Ovary (tissue), 3 donors: ENCODE data around the gene DIDO1.

Experiments used
- EP300 ChIP-seq: sonication (generic); formaldehyde crosslinking; IDR thresholded peaks from one replicate; pipeline ENCODE4 v1.6.1; 2017; ENCODE audit warnings: antibody characterized with exemption
- POLR2A ChIP-seq: fragments of 450-650 bp; IDR thresholded peaks from one replicate; pipeline ENCODE4 v1.6.1; 2017; ENCODE audit warnings: antibody characterized with exemption, mild to moderate bottlenecking, moderate library complexity
- TF ChIP-seq, protein P1 (sequence below), 3 donors: fragments of 450-650 bp in 2 of 3; fragments of 200-600 bp in 1 of 3; IDR thresholded peaks; one replicate each; pipeline versions ENCODE4 v1.5.1 to v1.8.0; 2016 to 2022; ENCODE audit warnings: antibody characterized with exemption in 3 of 3, mild to moderate bottlenecking in 1 of 3
- donor health status: DM: no; HTN: no; CAD: no.

DNA sequence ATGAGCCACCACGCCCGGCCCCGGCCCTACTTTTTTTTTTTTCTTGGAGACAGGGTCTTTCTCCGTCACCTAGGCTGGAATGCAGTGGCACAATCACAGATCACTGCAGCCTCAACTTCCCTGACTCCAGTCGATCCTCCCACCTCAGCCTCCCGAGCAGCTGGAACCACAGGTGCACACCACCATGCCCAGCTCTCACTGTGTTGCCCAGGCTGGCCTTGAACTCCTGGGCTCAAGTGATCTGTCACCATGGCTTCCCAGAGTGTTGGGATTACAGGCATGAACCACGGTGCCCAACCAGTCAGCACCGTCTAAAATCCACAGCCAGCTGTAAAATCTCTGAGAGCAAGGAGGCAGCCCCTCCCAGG, 43.6 kb upstream of the DIDO1 start:
- TF ChIP-seq, protein P1, sequence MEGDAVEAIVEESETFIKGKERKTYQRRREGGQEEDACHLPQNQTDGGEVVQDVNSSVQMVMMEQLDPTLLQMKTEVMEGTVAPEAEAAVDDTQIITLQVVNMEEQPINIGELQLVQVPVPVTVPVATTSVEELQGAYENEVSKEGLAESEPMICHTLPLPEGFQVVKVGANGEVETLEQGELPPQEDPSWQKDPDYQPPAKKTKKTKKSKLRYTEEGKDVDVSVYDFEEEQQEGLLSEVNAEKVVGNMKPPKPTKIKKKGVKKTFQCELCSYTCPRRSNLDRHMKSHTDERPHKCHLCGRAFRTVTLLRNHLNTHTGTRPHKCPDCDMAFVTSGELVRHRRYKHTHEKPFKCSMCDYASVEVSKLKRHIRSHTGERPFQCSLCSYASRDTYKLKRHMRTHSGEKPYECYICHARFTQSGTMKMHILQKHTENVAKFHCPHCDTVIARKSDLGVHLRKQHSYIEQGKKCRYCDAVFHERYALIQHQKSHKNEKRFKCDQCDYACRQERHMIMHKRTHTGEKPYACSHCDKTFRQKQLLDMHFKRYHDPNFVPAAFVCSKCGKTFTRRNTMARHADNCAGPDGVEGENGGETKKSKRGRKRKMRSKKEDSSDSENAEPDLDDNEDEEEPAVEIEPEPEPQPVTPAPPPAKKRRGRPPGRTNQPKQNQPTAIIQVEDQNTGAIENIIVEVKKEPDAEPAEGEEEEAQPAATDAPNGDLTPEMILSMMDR (IDR thresholded peaks at IDR 0.05): no peak
- TF ChIP-seq POLR2A: no peak
- TF ChIP-seq EP300: no peak
